HG02970 (cell line): ENCODE results near the gene ACTR5.

Source experiments
- ATAC-seq: cut with Tn5 transposase; IDR thresholded peaks from one replicate; pipeline ENCODE4 v1.9.1; 2021; ENCODE audit warnings: mild to moderate bottlenecking, moderate library complexity, moderate number of reproducible peaks; ENCODE audit not compliant: unreplicated experiment, low FRiP score

Gene ACTR5

GRCh38 chr20:38728191-38728781 lies 20.0 kb upstream of the ACTR5 start:
- ATAC-seq: no peak

GRCh38 chr20:38728911-38729642 lies 19.2 kb upstream of the ACTR5 start:
- no peak for ATAC-seq

- ATAC-seq: no peak
These were observed 18.5 kb upstream of the ACTR5 start for GRCh38 chr20:38729767-38730166.

- ATAC-seq: no peak
These were observed 17.9 kb upstream of the ACTR5 start for GRCh38 chr20:38730167-38730988.

GRCh38 chr20:38730989-38731737 lies 17.1 kb upstream of the ACTR5 start:
- ATAC-seq: no peak

- ATAC-seq: no peak
These were observed 16.5 kb upstream of the ACTR5 start for GRCh38 chr20:38731738-38732113.

GRCh38 chr20:38732981-38733380 lies 15.3 kb upstream of the ACTR5 start:
- ATAC-seq: no peak

GRCh38 chr20:38735172-38735571 lies 13.1 kb upstream of the ACTR5 start:
- ATAC-seq: no peak

- ATAC-seq: no peak
These were observed 10.4 kb upstream of the ACTR5 start for GRCh38 chr20:38737887-38738286.

GRCh38 chr20:38745757-38746156 lies 2.5 kb upstream of the ACTR5 start:
- no peak for ATAC-seq

- ATAC-seq: no peak
These were observed 664 bp upstream of the ACTR5 start for GRCh38 chr20:38747495-38748096.

- ATAC-seq: peak; percentile 15
These were observed 545 bp downstream of the ACTR5 start for GRCh38 chr20:38748861-38749149.

- no peak for ATAC-seq
These were observed 3.2 kb downstream of the ACTR5 start for GRCh38 chr20:38751360-38751976.

- ATAC-seq: no peak
These were observed 3.8 kb downstream of the ACTR5 start for GRCh38 chr20:38752029-38752428.

- no peak for ATAC-seq
These were observed 6.7 kb downstream of the ACTR5 start for GRCh38 chr20:38754924-38755323.

GRCh38 chr20:38755324-38755910 lies 7.2 kb downstream of the ACTR5 start:
- ATAC-seq: no peak

GRCh38 chr20:38757145-38757775 lies 9.0 kb downstream of the ACTR5 start:
- no peak for ATAC-seq

- no peak for ATAC-seq
These were observed 10.8 kb downstream of the ACTR5 start for GRCh38 chr20:38759106-38759505.

- ATAC-seq: no peak
These were observed 12.7 kb downstream of the ACTR5 start for GRCh38 chr20:38760978-38761377.
